HG03196 (cell line): ENCODE results near the gene CASR.

Experiments used
- ATAC-seq: cut with Tn5 transposase; IDR thresholded peaks from one replicate; pipeline ENCODE4 v1.9.1; 2021; ENCODE audit not compliant: unreplicated experiment

Gene CASR

DNA sequence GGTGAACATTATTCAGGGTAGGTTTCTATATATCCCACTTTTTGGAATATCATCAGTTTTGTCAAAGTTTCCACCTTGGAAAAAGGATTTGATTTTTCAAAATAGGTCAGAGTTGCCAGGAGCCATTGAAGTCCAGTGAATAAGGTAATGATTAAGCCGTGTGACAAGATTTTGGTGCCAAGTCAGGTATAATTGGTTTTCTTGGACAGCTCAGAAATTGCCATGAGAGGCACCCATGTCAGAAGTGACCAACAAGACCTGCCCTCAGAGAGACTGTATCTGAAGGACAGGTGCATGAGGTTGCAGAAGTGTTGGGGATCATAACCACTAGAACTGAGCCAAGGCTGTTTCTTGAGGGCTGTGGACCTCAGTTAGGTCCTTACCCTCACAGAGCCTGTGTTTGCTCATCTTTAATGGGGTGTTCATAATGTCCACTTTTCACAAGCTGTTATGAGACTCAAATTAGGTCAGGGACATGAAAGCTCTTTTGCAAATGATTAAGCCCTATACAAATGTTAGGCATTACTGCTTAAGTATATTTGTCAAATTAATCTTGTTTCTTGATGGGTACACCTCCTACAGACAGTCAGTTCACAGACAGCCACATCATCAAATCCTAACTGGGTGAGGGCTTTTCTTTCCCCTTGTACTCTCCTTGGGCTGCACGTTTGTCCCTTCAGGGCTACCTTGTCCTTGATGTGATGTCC, 32.3 kb downstream of the CASR start:
- no peak for ATAC-seq

DNA sequence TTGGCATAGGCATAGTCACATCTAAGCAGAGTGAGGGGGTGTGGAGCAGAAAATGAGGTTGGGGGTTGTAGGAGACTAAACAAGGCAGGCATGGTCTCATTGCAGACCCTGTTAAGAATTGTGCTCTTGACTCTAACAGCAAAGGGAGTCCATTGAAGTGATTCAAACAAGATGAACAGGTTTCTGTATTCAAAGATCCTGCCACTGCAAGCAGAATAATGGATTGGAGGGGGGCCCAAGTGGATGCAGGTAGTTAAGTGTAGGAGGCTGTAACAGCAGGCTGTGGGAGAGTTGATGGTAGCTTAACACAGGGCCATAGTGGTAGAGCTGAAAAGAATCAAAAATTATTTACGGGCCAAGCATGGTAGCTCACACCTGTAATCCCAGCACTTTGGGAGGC, 34.4 kb downstream of the CASR start:
- ATAC-seq = no peak

DNA sequence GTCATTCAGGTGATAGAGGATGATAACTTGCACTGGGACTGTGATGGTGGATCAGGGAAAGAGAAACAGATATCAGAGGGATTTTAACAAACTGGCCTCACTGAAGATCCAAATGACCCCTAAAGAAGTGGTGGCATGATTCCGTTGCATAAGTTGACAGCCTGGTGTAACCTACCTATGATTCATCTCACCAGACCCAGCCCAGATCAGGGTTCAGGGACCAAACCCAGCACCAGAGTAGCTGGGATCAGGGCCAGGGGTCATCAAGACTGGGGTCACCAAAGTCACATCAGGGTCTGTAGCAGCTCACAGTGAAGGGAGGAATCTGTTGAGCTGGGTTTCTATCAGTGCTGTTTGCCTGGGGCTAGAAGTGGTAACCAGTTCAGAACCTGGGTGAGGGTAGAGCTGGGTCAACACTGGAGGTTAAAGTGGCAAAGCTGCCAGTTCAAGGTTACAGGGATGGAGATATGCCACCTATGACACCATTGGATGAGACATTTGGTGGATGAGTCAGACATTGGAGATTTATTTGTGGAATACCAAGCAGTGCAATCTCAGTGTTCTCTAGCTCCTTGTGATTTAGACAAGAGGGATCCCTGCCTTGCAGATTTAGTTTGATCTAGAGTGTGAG, 35.9 kb downstream of the CASR start:
- no peak for ATAC-seq

- no peak for ATAC-seq
Measured at GRCh38 chr3:122227036-122227781, 43.7 kb downstream of the CASR start.

DNA sequence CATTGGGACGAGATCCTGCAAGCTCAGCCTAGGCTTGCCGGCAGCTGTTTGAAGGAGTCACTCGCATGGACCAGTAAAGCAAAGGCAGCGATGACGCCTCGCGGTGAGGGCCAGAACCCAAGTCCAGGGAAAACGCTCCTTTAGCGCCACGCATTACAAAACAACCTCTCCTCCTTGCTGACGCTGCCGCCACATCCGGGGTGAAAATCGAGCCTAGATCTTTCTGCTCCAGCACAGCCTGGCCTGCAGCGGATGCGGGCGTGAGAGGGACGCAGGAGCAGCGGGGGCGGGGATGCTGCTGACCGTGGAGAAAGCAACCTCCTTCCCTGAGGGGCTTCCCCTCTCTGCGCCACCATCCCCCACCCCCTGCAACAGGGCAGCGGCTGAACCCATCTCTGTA, 46.7 kb downstream of the CASR start:
- ATAC-seq = no peak

GRCh38 chr3:122231465-122232157, 48.1 kb downstream of the CASR start:
- ATAC-seq = no peak

- no peak for ATAC-seq
Measured at GRCh38 chr3:122232485-122232884, 49.0 kb downstream of the CASR start.

GRCh38 chr3:122233101-122233952, 49.9 kb downstream of the CASR start:
- ATAC-seq = peak; percentile 57

DNA sequence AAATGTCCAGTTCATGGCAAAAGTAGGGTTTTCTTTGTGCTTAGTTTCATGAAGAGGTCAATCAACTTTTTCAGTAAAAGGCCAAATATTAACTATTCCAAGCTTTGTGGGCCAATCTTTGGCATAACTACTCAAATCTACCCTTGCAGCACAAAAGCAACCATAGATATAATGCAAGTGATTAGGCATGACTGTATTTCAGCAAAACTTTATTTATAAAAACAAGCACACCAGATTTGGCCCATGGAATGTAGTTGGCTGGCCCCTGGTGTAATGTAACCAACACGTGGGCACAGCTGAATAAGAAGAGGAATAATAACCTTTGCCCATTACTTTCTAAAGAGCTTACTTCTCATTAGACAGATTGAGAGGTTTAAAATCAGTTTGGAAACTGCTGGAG, 50.6 kb downstream of the CASR start:
- no peak for ATAC-seq

DNA sequence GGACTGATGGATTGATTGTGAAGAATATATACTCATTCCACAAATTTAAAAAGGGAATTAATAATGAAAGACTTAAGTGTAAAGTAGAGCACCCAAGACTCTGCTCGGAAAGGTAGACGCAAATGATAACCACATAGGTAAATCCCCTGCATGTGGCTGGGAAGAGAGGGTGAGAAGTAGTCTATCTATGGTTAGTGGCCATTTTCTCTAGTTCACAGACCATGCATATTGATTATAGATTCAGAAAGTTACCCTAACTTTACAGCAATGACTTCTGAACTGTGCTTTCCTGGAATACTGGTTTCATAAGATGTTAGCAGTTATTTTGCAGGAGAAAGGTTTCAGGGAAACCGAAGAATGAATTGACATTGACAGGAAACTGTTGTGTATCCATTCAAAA, 51.7 kb downstream of the CASR start:
- ATAC-seq = no peak

DNA sequence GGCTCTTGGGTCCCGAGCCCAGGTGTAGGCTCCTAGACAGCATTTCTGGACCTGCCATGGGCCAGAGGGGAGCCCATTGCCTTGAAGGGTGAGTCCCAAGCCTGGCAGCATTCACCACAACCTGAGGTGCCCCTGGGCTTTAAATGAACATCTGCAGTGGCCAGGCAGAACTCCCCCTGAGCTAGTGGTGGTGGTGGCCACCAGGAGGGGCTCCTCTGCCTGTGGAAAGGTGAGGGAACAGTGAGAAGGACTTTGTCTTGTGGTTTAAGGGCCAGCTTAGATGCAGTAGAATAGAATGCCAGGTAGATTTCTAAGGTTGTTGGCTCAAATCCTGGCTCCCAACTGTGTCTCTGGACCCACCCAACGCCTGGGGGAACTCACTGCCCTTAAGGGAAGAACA, 55.6 kb downstream of the CASR start:
- no peak for ATAC-seq

DNA sequence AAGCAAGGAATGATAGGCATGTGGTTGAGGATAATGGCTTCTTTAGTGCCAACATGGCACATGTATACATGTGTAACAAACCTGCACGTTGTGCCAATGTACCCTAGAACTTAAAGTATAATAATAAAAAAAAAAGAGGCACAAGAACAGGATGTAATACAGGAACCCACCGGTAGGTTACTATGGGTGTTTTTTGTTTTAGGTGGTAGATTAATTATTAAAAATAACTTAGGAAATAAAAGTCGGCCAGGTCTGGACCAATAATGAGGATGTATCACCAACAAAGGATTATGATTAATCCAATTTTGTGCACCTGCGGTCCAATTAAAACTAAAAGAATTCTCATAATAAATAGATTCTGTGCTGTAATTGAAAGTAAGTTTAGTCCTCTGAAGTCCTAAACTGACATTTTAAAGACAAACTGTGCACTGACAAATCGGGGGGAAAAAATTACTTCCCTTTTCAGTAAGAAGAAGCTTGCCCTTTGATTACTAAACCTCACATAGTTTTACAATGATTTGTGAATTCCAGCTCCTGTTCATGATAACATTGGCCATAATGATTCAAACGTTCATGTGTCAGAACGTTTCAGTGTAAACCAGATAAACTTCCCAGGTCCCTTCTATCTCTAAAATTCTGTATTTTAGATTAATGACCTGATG, 62.2 kb downstream of the CASR start:
- no peak for ATAC-seq

DNA sequence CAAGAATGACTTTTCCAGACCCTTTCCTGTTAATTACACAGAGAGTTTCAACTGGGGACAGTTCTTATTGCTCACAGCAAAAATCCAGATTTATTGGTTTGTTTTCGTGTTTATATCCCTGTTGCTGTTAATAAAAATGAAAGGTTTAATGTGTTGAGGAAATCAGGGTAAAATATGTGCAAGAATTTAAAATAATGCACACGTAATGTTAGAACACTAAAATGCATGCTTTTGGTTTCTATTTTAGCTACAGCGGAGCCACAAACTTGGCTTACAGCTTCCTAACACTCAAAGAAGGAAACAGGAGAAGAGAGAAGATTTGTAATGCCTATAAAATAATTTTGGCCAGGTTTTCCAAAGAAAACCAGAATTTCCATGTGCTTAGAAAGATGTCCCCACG, 62.7 kb downstream of the CASR start:
- no peak for ATAC-seq

DNA sequence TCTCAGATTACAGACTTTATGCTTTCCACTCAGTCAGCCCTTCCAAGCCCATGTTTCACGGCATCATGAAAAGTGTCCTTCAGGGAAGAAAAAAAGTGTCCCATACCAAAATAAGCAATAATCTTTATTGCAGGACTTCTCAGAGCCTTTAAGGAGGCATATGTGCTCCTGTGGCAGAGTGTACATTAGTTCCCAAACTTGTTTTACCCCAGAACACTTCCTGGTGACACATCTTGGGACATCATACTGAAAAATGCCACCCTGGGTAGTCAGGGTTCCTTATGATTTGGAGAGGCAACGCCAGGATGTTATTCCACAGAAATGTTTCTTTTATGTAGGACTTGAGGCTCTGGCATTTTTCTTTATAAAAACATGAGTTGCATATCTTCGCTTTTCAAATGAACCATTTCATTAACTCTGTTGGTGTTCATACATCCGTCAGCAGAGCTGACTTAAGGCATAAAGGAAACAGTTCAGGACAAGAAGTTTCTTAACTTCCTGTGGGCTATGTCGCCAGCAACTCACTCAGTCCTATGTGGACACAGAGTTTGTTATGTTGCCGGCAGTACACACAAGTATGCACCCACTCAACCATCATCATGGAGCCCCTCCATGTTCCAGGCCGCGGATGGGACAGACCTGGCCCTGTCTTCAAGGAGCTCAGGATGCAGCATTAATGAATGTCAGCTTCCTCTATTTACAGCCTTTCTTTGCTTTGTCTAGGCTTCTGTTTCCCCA, 63.8 kb downstream of the CASR start:
- ATAC-seq = no peak

DNA sequence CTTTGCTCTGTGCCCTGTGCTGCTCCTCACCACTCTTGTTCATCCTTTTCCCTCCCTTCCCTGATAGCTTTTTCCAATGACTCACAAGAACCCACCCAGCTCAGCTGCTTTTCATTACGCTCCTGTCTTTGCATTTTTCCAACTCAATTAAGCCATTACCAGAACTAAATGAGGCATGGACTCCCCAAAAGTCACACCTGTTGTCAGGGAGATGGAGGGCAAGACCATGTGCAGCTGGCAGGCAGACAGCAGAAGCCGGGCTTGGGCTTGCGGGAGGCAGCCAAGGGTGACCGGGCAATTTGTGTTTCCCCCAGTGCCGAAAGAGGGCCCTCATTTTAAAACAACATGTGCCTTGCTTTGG, 64.3 kb downstream of the CASR start:
- ATAC-seq = no peak

DNA sequence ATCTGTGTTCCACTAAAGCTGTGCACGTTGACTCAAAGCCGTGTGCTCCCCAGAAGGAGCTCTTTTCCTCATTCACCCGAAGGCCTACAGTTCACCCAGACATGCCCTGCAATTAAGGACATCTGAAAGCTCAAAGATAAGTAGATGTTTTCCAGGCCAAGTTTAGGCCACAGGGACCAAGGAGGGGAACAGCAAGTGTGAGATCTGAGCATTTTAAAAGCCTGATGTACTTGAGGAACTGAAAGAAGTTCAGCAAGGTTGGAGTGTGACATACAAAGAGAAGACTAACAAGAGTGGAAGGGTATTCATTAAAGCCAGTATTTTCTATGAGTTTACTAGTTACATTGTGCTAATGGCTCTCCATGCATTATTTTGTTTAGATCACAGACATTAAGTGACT, 68.0 kb downstream of the CASR start:
- ATAC-seq = no peak

DNA sequence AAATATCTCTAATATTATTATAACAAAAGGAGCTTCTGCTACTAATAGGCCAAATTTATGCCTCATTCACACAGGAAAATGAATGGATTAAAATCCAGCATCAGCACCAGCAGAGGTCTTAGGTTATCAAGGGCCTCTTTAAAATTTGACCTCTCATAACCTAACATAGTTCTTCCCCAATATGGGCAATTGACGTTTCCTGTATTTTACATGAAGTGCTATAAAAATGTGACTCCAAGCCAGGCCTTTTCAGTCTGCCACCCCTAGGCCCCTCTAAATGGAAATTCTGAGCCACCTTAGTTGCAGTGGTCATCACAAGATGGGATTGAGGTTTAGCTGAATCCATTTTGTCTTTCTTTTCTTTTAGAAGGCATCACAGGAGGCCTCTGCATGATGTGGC, 70.1 kb downstream of the CASR start:
- ATAC-seq = no peak

DNA sequence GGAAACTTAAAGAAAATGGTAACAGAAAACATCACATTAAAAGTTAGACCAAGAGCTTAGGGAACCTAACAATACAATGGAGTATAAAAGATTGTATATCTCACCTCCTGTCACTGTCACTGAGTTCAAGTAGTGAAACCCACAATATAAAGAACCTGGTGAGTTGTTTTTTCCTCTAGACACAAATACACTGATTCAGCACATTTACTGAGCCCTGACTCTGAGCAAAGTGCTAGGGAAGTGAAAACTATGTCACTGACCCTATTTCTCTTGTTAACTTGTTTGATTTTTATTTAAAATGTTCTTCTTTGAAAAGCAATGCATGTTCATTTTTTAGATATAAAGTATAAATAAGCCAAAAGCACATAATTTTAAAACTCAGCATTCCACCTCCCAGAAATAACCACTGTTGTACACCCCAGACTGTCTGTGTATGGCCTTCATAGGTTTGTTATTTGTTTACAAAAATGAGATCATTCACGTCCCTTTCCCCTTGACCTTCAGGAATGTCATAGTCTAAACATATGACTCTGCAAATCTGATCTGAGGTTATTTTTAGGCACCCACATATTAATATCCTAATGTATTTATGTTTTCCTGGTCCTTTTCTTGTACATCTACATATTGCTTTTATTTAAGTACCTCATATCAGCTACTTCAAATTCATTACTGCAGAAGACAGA, 72.4 kb downstream of the CASR start:
- ATAC-seq = peak; percentile 57
